ENCODE results near the gene CHST12.

CHST12 gene

GRCh38 chr7:2411815-2412586, 8.6 kb downstream of the CHST12 start:
- no peak overlapping the region for H4K8ac ChIP-seq (ENCODE audit: low read depth, low read length)
- H2BK120ac ChIP-seq (ENCODE audit: insufficient read depth, low read length, poor library complexity) = no peak overlapping the region
- H4K91ac ChIP-seq (ENCODE audit: low read depth, low read length) = no peak overlapping the region
- H3K36me3 ChIP-seq (ENCODE audit: control insufficient read depth in 1 of 2, insufficient read depth in 2 of 2, low read length in 2 of 2) = no peaks in the 10 kb centered on the region
- no peak for DNase-seq
- no peaks in the 10 kb centered on the region for H3K79me2 ChIP-seq (ENCODE audit: control insufficient read depth, insufficient read depth, low read length, poor library complexity)
- H3K4me3 ChIP-seq (ENCODE audit: low read depth, low read length) = no peak overlapping the region
- H3K14ac ChIP-seq (ENCODE audit: low read length) = no peak overlapping the region
- H2BK5ac ChIP-seq (ENCODE audit: low read depth, low read length, poor library complexity) = no peak overlapping the region
- H2BK12ac ChIP-seq (ENCODE audit: low read length) = no peak overlapping the region
- H3K27me3 ChIP-seq (ENCODE audit: insufficient read depth, low read length) = no peaks in the 10 kb centered on the region
- H3K9me3 ChIP-seq (ENCODE audit: insufficient read depth, low read depth, low read length) = no peaks in the 10 kb centered on the region
- H3K9ac ChIP-seq (ENCODE audit: low read length) = no peak overlapping the region
- no peak overlapping the region for H3K27ac ChIP-seq (ENCODE audit: low read depth, low read length)
- H4K12ac ChIP-seq (ENCODE audit: low read depth, low read length) = no peak overlapping the region
- no CpG with 5 or more reads among the region's 12 CpGs for WGBS (ENCODE audit: extremely low coverage, insufficient coverage, insufficient read length)
- no peaks in the 10 kb centered on the region for H3K79me1 ChIP-seq (ENCODE audit: low read length)
- H3K4ac ChIP-seq (ENCODE audit: low read depth, low read length) = no peak overlapping the region
- H2AK5ac ChIP-seq (ENCODE audit: low read length) = no peak overlapping the region
- H3K4me1 ChIP-seq (ENCODE audit: control insufficient read depth in 1 of 2, insufficient read depth in 2 of 2, low read length in 2 of 2) = peaks cover 2% of the 10 kb centered on the region in 2 experiments
- H2AFZ ChIP-seq (ENCODE audit: insufficient read depth, low read length, poor library complexity) = no peak overlapping the region
- H3K18ac ChIP-seq (ENCODE audit: low read length) = no peak overlapping the region
- H3K4me2 ChIP-seq (ENCODE audit: low read length) = no peak overlapping the region
- no peak overlapping the region for H3K23ac ChIP-seq (ENCODE audit: low read length)

GRCh38 chr7:2412587-2413201, 9.3 kb downstream of the CHST12 start:
- H3K9ac ChIP-seq (ENCODE audit: low read length) = no peak overlapping the region
- H3K4me3 ChIP-seq (ENCODE audit: low read depth, low read length) = no peak overlapping the region
- no peak overlapping the region for H4K91ac ChIP-seq (ENCODE audit: low read depth, low read length)
- H3K79me2 ChIP-seq (ENCODE audit: control insufficient read depth, insufficient read depth, low read length, poor library complexity) = no peaks in the 10 kb centered on the region
- no CpG with 5 or more reads among the region's 3 CpGs for WGBS (ENCODE audit: extremely low coverage, insufficient coverage, insufficient read length)
- no peak overlapping the region for H3K4me2 ChIP-seq (ENCODE audit: low read length)
- H3K27ac ChIP-seq (ENCODE audit: low read depth, low read length) = no peak overlapping the region
- no peak overlapping the region for H2AFZ ChIP-seq (ENCODE audit: insufficient read depth, low read length, poor library complexity)
- no peak for DNase-seq
- H3K14ac ChIP-seq (ENCODE audit: low read length) = no peak overlapping the region
- no peaks in the 10 kb centered on the region for H3K36me3 ChIP-seq (ENCODE audit: control insufficient read depth in 1 of 2, insufficient read depth in 2 of 2, low read length in 2 of 2)
- no peak overlapping the region for H2BK12ac ChIP-seq (ENCODE audit: low read length)
- no peaks in the 10 kb centered on the region for H3K79me1 ChIP-seq (ENCODE audit: low read length)
- no peaks in the 10 kb centered on the region for H3K27me3 ChIP-seq (ENCODE audit: insufficient read depth, low read length)
- no peak overlapping the region for H3K18ac ChIP-seq (ENCODE audit: low read length)
- H3K23ac ChIP-seq (ENCODE audit: low read length) = no peak overlapping the region
- no peak overlapping the region for H3K4ac ChIP-seq (ENCODE audit: low read depth, low read length)
- no peak overlapping the region for H2BK5ac ChIP-seq (ENCODE audit: low read depth, low read length, poor library complexity)
- H4K12ac ChIP-seq (ENCODE audit: low read depth, low read length) = no peak overlapping the region
- H2BK120ac ChIP-seq (ENCODE audit: insufficient read depth, low read length, poor library complexity) = no peak overlapping the region
- no peak overlapping the region for H2AK5ac ChIP-seq (ENCODE audit: low read length)
- H4K8ac ChIP-seq (ENCODE audit: low read depth, low read length) = no peak overlapping the region
- H3K9me3 ChIP-seq (ENCODE audit: insufficient read depth, low read depth, low read length) = no peaks in the 10 kb centered on the region
- peaks cover 2% of the 10 kb centered on the region in 2 experiments for H3K4me1 ChIP-seq (ENCODE audit: control insufficient read depth in 1 of 2, insufficient read depth in 2 of 2, low read length in 2 of 2)

GRCh38 chr7:2416063-2416462, 12.7 kb downstream of the CHST12 start:
- Histone ChIP-seq H3K36me3 (ENCODE audit: control insufficient read depth in 1 of 2, insufficient read depth in 2 of 2, low read length in 2 of 2) (no peaks in the 10 kb centered on the region), H3K14ac (ENCODE audit: low read length) (no peak overlapping the region), H3K9ac (ENCODE audit: low read length) (no peak overlapping the region)

GRCh38 chr7:2416650-2417049, 13.2 kb downstream of the CHST12 start:
- Histone ChIP-seq H3K27me3 (ENCODE audit: insufficient read depth, low read length) (no peaks in the 10 kb centered on the region), H2BK5ac (ENCODE audit: low read depth, low read length, poor library complexity) (no peak overlapping the region), H2BK120ac (ENCODE audit: insufficient read depth, low read length, poor library complexity) (no peak overlapping the region), H2BK12ac (ENCODE audit: low read length) (no peak overlapping the region), H3K36me3 (ENCODE audit: control insufficient read depth in 1 of 2, insufficient read depth in 2 of 2, low read length in 2 of 2) (no peaks in the 10 kb centered on the region), H3K79me2 (ENCODE audit: control insufficient read depth, insufficient read depth, low read length, poor library complexity) (no peaks in the 10 kb centered on the region), H3K27ac (ENCODE audit: low read depth, low read length) (no peak overlapping the region), H4K8ac (ENCODE audit: low read depth, low read length) (no peak overlapping the region), H3K9ac (ENCODE audit: low read length) (no peak overlapping the region), H4K12ac (ENCODE audit: low read depth, low read length) (no peak overlapping the region), H3K79me1 (ENCODE audit: low read length) (no peaks in the 10 kb centered on the region), H3K4me2 (ENCODE audit: low read length) (no peak overlapping the region), H3K18ac (ENCODE audit: low read length) (no peak overlapping the region), H2AK5ac (ENCODE audit: low read length) (no peak overlapping the region), H4K91ac (ENCODE audit: low read depth, low read length) (no peak overlapping the region), H3K9me3 (ENCODE audit: insufficient read depth, low read depth, low read length) (peaks cover 1% of the 10 kb centered on the region), H3K4ac (ENCODE audit: low read depth, low read length) (no peak overlapping the region), H3K14ac (ENCODE audit: low read length) (no peak overlapping the region), H2AFZ (ENCODE audit: insufficient read depth, low read length, poor library complexity) (no peak overlapping the region), H3K4me1 (ENCODE audit: control insufficient read depth in 1 of 2, insufficient read depth in 2 of 2, low read length in 2 of 2) (no peaks in the 10 kb centered on the region), H3K4me3 (ENCODE audit: low read depth, low read length) (no peak overlapping the region), H3K23ac (ENCODE audit: low read length) (no peak overlapping the region)
- no CpG with 5 or more reads among the region's 6 CpGs for WGBS (ENCODE audit: extremely low coverage, insufficient coverage, insufficient read length)
- DNase-seq = no peak

More at GRCh38 chr7:2416063-2416462, 12.7 kb downstream of the CHST12 start:
- H3K9me3 ChIP-seq (ENCODE audit: insufficient read depth, low read depth, low read length) = peaks cover 1% of the 10 kb centered on the region
- H3K4me3 ChIP-seq (ENCODE audit: low read depth, low read length) = no peak overlapping the region
- H2AFZ ChIP-seq (ENCODE audit: insufficient read depth, low read length, poor library complexity) = no peak overlapping the region
- no peak overlapping the region for H2BK12ac ChIP-seq (ENCODE audit: low read length)
- no peak overlapping the region for H2AK5ac ChIP-seq (ENCODE audit: low read length)
- no peak overlapping the region for H2BK120ac ChIP-seq (ENCODE audit: insufficient read depth, low read length, poor library complexity)
- no peak overlapping the region for H3K4ac ChIP-seq (ENCODE audit: low read depth, low read length)
- no peak overlapping the region for H4K12ac ChIP-seq (ENCODE audit: low read depth, low read length)
- no peak overlapping the region for H3K27ac ChIP-seq (ENCODE audit: low read depth, low read length)
- no peak overlapping the region for H2BK5ac ChIP-seq (ENCODE audit: low read depth, low read length, poor library complexity)
- H3K23ac ChIP-seq (ENCODE audit: low read length) = no peak overlapping the region
- no CpG with 5 or more reads among the region's 5 CpGs for WGBS (ENCODE audit: extremely low coverage, insufficient coverage, insufficient read length)
- H4K91ac ChIP-seq (ENCODE audit: low read depth, low read length) = no peak overlapping the region
- H3K79me1 ChIP-seq (ENCODE audit: low read length) = no peaks in the 10 kb centered on the region
- no peaks in the 10 kb centered on the region for H3K79me2 ChIP-seq (ENCODE audit: control insufficient read depth, insufficient read depth, low read length, poor library complexity)
- H3K4me1 ChIP-seq (ENCODE audit: control insufficient read depth in 1 of 2, insufficient read depth in 2 of 2, low read length in 2 of 2) = no peaks in the 10 kb centered on the region
- no peak for DNase-seq
- H3K27me3 ChIP-seq (ENCODE audit: insufficient read depth, low read length) = no peaks in the 10 kb centered on the region
- no peak overlapping the region for H3K18ac ChIP-seq (ENCODE audit: low read length)
- H3K4me2 ChIP-seq (ENCODE audit: low read length) = no peak overlapping the region
- no peak overlapping the region for H4K8ac ChIP-seq (ENCODE audit: low read depth, low read length)

Measured in trophoblast cell (in vitro differentiated cells and primary cell).